22Rv1 (cell line): ENCODE data around the gene CCDC32.

Experiments used
- ZFX ChIP-seq: fragments of 450-650 bp; IDR thresholded peaks from 2 replicates; pipeline ENCODE4 v1.6.1; 2017; ENCODE audit warnings: antibody characterized with exemption, borderline replicate concordance
- TF ChIP-seq, protein P1 (sequence below): fragments of 450-650 bp; IDR thresholded peaks from 2 replicates; pipeline ENCODE4 v1.5.1; 2017; ENCODE audit warnings: mild to moderate bottlenecking

DNA sequence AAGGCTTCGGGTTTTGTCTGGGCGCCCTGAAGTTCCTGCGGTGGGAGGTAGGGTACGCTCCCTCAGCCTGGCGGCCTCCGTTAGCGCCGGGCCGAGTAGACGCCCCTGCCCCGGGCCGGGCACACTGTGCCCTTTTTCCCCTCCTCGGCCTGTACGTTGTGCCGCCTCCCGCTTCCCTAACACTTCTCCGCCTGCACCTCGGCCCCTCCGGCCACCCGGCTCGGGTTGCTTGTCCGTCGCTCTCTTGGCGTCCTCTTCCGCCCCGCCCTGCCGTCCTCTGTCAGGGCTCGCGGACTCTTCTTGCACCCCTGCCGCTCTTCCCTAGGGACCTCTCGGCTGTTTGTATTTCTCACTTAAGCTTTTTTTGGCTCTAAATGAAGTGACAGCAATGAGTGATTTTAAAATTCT is 29.6 kb upstream of the CCDC32 start:
- TF ChIP-seq, protein P1, sequence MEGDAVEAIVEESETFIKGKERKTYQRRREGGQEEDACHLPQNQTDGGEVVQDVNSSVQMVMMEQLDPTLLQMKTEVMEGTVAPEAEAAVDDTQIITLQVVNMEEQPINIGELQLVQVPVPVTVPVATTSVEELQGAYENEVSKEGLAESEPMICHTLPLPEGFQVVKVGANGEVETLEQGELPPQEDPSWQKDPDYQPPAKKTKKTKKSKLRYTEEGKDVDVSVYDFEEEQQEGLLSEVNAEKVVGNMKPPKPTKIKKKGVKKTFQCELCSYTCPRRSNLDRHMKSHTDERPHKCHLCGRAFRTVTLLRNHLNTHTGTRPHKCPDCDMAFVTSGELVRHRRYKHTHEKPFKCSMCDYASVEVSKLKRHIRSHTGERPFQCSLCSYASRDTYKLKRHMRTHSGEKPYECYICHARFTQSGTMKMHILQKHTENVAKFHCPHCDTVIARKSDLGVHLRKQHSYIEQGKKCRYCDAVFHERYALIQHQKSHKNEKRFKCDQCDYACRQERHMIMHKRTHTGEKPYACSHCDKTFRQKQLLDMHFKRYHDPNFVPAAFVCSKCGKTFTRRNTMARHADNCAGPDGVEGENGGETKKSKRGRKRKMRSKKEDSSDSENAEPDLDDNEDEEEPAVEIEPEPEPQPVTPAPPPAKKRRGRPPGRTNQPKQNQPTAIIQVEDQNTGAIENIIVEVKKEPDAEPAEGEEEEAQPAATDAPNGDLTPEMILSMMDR: no peak
- no peak for TF ChIP-seq ZFX
